Measurements from ENCODE around the gene UBASH3B.

Gene UBASH3B

GRCh38 chr11:122732342-122733315 is 77.1 kb downstream of the UBASH3B start:
- DNase-seq (ENCODE audit: low read depth in 2 of 2), result no peak

- no peak for DNase-seq (ENCODE audit: low read depth in 2 of 2)
Observed at GRCh38 chr11:122733318-122733717, 77.8 kb downstream of the UBASH3B start.

DNA sequence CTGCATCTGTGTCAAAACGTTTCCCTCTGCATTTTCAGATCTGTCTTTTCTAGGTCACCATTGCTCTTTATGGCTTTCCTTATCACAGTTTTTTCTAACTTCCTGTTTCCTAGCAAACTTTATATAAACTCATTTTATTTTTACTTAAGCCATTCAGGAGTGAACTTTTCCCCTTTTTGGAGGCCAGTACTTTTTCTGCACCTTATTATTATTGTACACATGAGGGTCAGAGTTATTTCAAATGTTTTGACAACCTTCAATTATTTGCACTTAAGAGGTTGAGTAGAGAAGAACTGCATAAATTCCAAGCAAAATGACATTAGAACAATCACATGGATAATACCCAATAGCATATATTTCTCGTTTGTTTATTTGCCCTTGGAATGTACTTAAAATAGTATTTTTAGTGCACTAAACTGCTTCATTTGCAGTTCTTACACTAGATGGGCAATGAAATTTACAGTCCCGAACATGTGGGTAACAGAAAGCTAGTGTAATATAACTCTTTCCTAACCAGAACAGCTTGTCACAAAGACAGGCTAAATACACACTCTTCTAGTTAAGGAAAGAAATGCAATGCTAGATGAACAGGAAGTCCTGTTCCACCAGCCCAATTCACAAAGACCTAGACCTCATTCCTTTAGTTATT is 79.5 kb downstream of the UBASH3B start:
- no peak for DNase-seq (ENCODE audit: low read depth in 2 of 2)

GRCh38 chr11:122737951-122738693 is 82.6 kb downstream of the UBASH3B start:
- DNase-seq (ENCODE audit: low read depth in 2 of 2), result no peak

DNA sequence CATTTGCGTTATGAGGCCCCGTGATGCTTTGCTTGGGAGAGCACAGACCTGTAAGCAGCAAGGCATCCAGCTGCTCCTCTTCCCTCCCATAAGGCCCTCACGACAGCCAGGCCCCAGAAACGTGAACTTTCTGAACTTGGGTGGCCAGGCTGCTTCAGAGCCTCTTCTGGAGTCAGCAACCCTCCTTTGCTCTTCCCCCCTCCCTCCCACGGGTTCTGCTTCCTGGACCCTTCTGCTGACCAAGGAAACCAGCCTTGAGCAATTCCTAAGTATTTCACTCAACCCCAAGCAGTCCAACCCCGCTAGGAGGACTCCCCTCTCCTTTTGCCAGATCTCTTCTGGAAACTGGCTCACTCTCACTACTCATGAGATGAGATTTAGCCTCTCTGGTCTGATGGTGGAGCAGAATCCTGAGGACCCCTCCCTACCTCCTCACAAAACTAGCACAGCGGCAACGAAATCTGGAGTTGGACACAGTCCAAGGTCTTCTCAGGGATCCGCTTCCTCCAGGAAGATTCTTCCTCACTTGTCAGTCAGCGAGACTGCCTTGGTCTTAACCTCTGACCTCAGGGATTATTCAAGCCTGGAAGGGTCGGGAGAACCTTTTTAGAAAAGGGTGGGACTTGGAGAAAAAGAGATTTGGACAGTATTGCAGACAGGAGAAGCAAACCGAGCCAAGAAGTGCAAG is 86.2 kb downstream of the UBASH3B start:
- DNase-seq (ENCODE audit: low read depth in 2 of 2), result no peak

DNA sequence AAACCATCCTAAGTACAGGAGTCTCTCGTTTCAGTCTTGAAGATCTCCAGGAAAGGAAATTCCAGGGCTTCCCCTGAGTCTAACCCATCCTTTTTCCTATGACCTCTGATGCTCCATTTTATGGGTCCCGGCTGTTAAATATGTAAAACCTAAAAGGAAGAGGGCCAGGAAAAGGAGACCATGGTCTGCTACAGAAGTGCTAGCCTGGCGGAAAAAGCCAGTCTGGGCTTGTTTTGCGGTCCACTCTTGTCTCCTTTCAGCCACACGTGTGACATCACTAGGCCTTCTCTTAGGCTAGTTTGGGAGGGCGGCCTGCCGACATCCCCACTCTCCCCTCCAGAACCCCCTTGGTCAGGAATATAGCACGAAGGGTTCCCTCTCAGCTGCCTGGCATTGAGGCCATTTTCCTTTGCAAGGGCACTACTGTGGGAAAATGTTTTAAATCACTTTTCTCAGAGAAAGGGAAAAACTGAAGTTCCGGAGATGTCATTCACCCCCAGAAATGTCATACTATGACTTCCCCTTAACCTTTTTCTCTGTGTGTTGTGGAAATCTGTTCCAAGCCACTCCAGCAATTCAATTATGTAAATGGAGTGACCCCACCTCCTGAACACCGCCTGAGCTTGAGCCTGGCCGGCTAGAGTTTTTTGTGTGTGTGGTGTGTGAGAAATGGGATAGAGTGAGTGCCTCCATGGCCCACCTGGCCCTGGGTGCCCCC is 86.9 kb downstream of the UBASH3B start:
- no peak for DNase-seq (ENCODE audit: low read depth in 2 of 2)

GRCh38 chr11:122743097-122743741 is 87.7 kb downstream of the UBASH3B start:
- DNase-seq (ENCODE audit: low read depth in 2 of 2), result no peak

GRCh38 chr11:122743949-122744348 is 88.4 kb downstream of the UBASH3B start:
- peak; percentile 49 to 52 for DNase-seq (ENCODE audit: low read depth in 2 of 2)

DNA sequence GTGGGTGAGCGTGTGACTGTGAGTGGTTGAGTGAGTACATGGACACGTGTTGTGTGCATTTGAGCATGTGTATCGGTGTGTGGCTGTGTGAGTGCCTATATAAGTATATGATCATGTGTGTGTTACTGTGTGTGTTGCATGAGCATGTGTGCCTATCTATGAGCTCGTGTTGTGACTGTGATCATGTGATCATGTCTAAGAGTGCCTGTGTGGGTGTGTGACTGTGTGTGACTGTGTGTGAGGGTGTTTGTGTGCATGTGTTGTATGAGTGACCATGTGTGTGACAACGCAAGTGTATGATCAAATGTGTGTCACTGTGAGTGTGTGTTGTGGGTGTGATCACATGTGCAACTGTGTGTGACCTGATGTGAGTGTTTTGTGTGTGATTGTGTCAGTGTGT is 88.8 kb downstream of the UBASH3B start:
- DNase-seq (ENCODE audit: low read depth in 2 of 2), result no peak

- DNase-seq (ENCODE audit: low read depth in 2 of 2), result no peak
Observed at GRCh38 chr11:122745111-122745510, 89.6 kb downstream of the UBASH3B start.

- DNase-seq (ENCODE audit: low read depth in 2 of 2), result no peak
Observed at GRCh38 chr11:122746050-122746478, 90.5 kb downstream of the UBASH3B start.

GRCh38 chr11:122746611-122747244 is 91.2 kb downstream of the UBASH3B start:
- no peak for DNase-seq (ENCODE audit: low read depth in 2 of 2)

DNA sequence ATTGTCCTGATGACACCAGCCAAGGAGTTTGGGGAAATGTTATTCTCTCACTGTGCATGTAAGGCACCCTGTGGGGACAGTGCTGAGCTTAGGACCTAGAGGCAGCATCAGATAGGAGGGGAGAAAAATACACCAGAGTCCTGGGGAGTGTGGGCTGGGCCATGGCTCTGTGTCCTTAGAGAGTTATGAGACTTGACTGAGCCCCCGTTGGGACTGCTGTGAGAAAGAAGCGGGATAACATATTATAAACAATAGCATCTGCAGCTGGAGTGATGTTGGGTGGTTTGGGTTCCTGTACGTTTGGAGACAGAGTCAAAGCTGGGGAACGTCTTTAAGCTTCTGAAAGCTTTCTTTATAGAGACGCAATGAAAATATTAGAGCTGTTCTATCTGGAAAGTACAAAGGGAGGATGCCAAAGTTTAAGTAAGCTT is 91.8 kb downstream of the UBASH3B start:
- DNase-seq (ENCODE audit: low read depth in 2 of 2), result no peak

DNA sequence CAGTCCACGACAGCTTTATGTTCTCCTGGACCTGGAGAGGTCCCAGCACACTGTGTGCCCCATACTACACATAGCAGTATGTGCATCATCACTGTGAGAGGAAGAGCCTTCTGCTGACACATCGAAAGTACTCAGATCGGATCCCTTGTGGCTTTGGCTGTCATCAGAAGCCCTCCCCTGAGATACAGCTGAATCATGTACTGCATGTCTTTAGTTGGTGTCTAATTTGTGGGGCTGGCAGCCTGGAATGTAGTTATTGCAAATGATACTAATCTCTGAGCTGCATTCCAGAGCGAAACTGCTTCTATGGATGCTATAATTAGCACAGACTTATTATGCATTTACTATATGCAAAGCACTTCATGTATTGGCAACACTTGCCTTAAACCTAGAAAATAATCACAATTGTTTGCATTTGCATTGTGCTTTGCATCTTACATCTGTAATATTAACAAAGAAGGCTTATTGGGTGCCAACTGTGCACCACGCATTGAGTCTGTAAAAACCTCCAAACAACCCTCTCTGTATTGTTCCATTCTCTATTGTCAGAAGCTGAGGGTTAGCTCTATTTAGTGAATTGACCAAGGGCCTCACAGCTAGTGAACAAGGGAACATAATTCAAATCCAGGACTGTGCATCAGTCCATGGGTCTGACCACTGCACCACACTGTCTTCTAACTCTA is 93.6 kb downstream of the UBASH3B start:
- DNase-seq (ENCODE audit: low read depth in 2 of 2), result no peak

DNA sequence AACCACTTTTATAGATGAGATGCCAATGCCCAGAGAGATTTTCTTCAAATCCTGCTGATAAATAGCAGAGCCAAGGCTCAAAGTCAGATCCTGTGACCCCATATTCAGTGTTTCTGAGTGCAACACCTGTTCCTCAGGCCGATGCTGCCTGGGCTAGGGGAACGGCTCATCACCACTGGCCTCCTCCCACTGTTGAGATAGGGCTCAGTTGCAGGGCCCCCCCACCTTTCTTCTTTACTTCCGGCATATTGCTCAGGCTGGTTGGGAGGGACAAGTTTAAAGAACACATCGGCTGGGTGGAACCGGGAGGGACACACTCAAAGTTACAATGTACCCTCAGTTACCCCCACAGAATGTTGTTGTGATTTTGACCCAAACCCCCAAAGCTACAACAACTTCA is 94.5 kb downstream of the UBASH3B start:
- no peak for DNase-seq (ENCODE audit: low read depth in 2 of 2)

- no peak for DNase-seq (ENCODE audit: low read depth in 2 of 2)
Observed at GRCh38 chr11:122751292-122752070, 96.0 kb downstream of the UBASH3B start.

DNA sequence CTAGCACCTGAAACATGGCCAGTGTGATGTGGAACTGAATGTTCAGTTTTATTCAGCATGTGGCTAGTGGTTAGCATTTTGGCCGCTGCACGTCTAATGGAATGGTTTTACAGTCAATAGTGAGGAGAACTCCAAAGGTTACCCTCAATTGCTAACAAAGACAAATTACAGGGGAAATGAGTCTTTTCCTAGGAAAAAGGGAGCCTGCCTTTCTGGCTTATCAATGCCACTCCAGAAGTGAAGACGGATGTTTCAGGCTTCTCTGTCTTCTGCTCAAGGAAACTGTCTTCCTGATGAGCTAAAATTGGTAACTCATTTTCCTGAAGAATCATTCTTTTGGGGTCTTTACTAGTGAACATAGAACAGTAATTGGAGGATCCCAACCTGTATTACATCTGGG is 98.5 kb downstream of the UBASH3B start:
- DNase-seq (ENCODE audit: low read depth in 2 of 2), result no peak

DNA sequence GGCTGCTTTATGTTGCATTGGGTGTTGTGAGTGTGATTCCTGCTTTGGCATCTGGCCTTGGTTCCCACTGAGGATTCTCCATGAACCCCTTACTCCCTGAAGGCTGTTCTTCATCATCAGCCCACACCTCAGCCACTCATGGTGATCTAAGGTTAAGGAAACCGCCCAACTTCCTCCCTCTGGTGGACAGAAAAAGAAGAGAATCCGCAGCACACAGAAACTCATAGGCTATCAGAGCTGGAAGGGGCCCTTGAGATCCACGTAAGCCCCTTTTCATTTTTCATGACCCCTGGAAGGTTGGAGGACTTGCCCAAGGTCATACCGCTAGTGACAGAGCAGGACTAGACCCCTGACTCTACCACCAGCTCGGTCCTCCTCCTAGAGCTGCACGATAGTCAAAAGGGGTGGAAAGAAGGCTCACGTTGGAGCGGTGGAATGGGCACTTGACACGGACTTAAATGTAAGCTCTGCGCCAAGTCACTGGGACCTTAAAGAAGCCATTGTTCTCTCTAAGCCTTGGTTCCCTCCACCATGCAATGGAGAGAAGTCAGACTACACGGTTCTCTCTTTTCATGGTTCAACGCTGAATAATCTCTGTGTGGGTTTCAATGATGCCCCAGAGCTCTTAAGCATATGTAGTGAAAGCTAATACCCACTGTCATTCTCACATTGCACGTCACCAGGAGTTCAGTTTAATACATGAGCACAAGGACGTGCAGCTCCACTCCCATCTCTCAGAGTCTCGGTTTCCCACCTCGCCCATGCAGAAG is 99.2 kb downstream of the UBASH3B start:
- DNase-seq (ENCODE audit: low read depth in 2 of 2), result no peak

Measured in stimulated activated CD8-positive, alpha-beta memory T cell treated with anti-CD3 and anti-CD28 coated beads, Interleukin-7, amount 100 ng/mL, for 1 hour (primary cell).